GM12878 (cell line): ENCODE data around the gene PLA2G10. TPM values are rescaled to one million over a fixed set of nuclear protein-coding genes. Genes with fewer than 3 reads are reported as not detected.

Experiments
- ATAC-seq: fragments of 200-7000 bp; cut with Tn5 transposase; 3 replicates; pipeline ENCODE4 v1.9.1; 2020; ENCODE audit warnings: mild to moderate bottlenecking, moderate library complexity
- BruUV-seq: library from RNA; stranded (reverse); fragments of 400-500 nt; replicated peaks from 2 replicates; lab custom pipeline; 2021; lab: Mats Ljungman, UMichigan
- CTCF ChIA-PET: fragments of 300-600 bp; sonication (Branson Sonifier 250); formaldehyde crosslinking; extraction: SDS; loops from one replicate; lab custom pipeline; 2021; ENCODE audit warnings: inconsistent platforms; lab: Yijun Ruan, JAX
- POLR2A ChIA-PET: fragments of 350-600 bp; formaldehyde crosslinking; extraction: SDS; loops from one replicate; lab custom pipeline; 2021; ENCODE audit warnings: inconsistent platforms; lab: Charles Lee
- RAD21 ChIA-PET: fragments of 300-600 bp; sonication (Branson Sonifier 250); formaldehyde crosslinking; loops from one replicate; lab custom pipeline; 2023; ENCODE audit warnings: antibody characterized with exemption; ENCODE audit not compliant: unreplicated experiment; lab: Charles Lee
- SMC1A ChIA-PET: fragments of 300-600 bp; sonication (Branson Sonifier 250); formaldehyde crosslinking; loops from one replicate; lab custom pipeline; 2023; ENCODE audit not compliant: unreplicated experiment, uncharacterized antibody; lab: Charles Lee
- DNase-seq: peaks from one replicate; pipeline ENCODE4 v3.0.0-alpha.2; 2011; ENCODE audit warnings: low read depth, low spot score
- FAIRE-seq: peaks from 3 replicates; lab custom pipeline; 2011; peaks lifted over from hg19 to GRCh38; lab: Jason Lieb, UNC
- H2AFZ ChIP-seq: 2 replicates; pipeline ENCODE4 v1.6.0; 2011; ENCODE audit warnings: low read depth, low read length, control low read depth; ENCODE audit not compliant: control insufficient read depth
- H3K27ac ChIP-seq: 2 replicates; pipeline ENCODE4 v1.5.1; 2011; ENCODE audit warnings: control low read depth; ENCODE audit not compliant: control insufficient read depth, insufficient read depth
- H3K27me3 ChIP-seq, 2 experiments: replicated peaks in 1 of 2; 2 replicates each; pipeline versions ENCODE4 v1.6.0 to v1.6.1; 2011; ENCODE audit warnings: low read length in 1 of 2; ENCODE audit not compliant: control insufficient read depth in 2 of 2, insufficient read depth in 2 of 2
- H3K36me3 ChIP-seq, 2 experiments: 2 replicates each; pipeline ENCODE4 v1.5.1; 2011; ENCODE audit warnings: low read length in 1 of 2; ENCODE audit not compliant: control insufficient read depth in 2 of 2, insufficient read depth in 2 of 2
- H3K4me1 ChIP-seq: 2 replicates; pipeline ENCODE4 v1.6.1; 2011; ENCODE audit warnings: mild to moderate bottlenecking, low read length, moderate library complexity, mixed read lengths; ENCODE audit not compliant: control insufficient read depth, insufficient read depth
- H3K4me2 ChIP-seq: 2 replicates; pipeline ENCODE4 v1.6.0; 2011; ENCODE audit warnings: control low read depth; ENCODE audit not compliant: control insufficient read depth, insufficient read depth
- H3K4me3 ChIP-seq: fragments of 200-600 bp; sonication (generic); 2 replicates; pipeline ENCODE4 v1.5.1; 2016
- H3K79me2 ChIP-seq: 2 replicates; pipeline ENCODE4 v1.6.0; 2011; ENCODE audit warnings: low read length; ENCODE audit not compliant: control insufficient read depth, insufficient read depth
- H3K9ac ChIP-seq: 2 replicates; pipeline ENCODE4 v1.8.0; 2011; ENCODE audit warnings: low read length, control low read depth, mixed read lengths; ENCODE audit not compliant: control insufficient read depth, insufficient read depth
- H3K9me3 ChIP-seq: replicated peaks from 3 replicates; pipeline ENCODE4 v1.5.1; 2011; ENCODE audit warnings: mild to moderate bottlenecking, low read length; ENCODE audit not compliant: control insufficient read depth, insufficient read depth
- H4K20me1 ChIP-seq: 2 replicates; pipeline ENCODE4 v1.6.0; 2011; ENCODE audit not compliant: control insufficient read depth, insufficient read depth
- CBX3 ChIP-seq: fragments of 200-600 bp; sonication (generic); IDR thresholded peaks from 2 replicates; pipeline ENCODE4 v1.6.1; 2016; ENCODE audit warnings: low read depth, borderline replicate concordance
- CREB1 ChIP-seq: IDR thresholded peaks from 2 replicates; pipeline ENCODE4 v1.6.1; 2012; ENCODE audit warnings: low read depth, mild to moderate bottlenecking, inconsistent platforms
- FOS ChIP-seq: IDR thresholded peaks from 3 replicates; pipeline ENCODE4 v1.6.1; 2011; ENCODE audit warnings: borderline replicate concordance; ENCODE audit not compliant: insufficient read length; ENCODE audit errors: extremely low read depth
- IRF4 ChIP-seq: IDR thresholded peaks from 2 replicates; pipeline ENCODE4 v1.6.1; 2011; ENCODE audit warnings: low read depth, low read length
- JUND ChIP-seq: IDR thresholded peaks from 2 replicates; pipeline ENCODE4 v1.6.1; 2012; ENCODE audit warnings: low read depth, mild to moderate bottlenecking, low read length, improper control_type of control experiment, moderate library complexity
- POU2F2 ChIP-seq: IDR thresholded peaks from 3 replicates; pipeline ENCODE4 v1.6.1; 2011; ENCODE audit warnings: low read depth, mild to moderate bottlenecking, low read length, borderline replicate concordance
- SMAD5 ChIP-seq: IDR thresholded peaks from 2 replicates; pipeline ENCODE4 v1.6.1; 2016; ENCODE audit warnings: antibody characterized with exemption, low read depth
- WGBS: methylation state at CpG from one replicate; pipeline ENCODE4 v1.1.6; 2016; ENCODE audit warnings: low lambda C conversion rate; ENCODE audit not compliant: insufficient replicate concordance, insufficient coverage; ENCODE audit errors: missing lambda C conversion rate; 5-methylcytosine and 5-hydroxymethylcytosine counted together
- in situ Hi-C: fragments of 300-500 bp; cut with MboI; formaldehyde crosslinking; loops from 9 replicates; pipeline ENCODE4 v1.14.3; 2018; ENCODE audit warnings: mixed read lengths
- intact Hi-C: fragments of 100-400 bp; cut with micrococcal nuclease; formaldehyde crosslinking; loops from one replicate; pipeline ENCODE4 v1.14.2; 2022; ENCODE audit not compliant: unreplicated experiment
- polyA plus RNA-seq, 11 experiments: library from polyadenylated mRNA; depleted of rRNA in 4 of 11; unstranded in 6 of 11; stranded (reverse) in 5 of 11; fragments of >200 nt; fragmentation: Nextera tagmentation in 4 of 11; fragmentation: Illumina TruSeq in 1 of 11; extraction: Ambion mirVana in 4 of 11; extraction: Trizol in 1 of 11; gene quantifications; 1 replicate in 1 of 11; 2 replicates in 10 of 11; pipeline versions ENCODE4 v1.2.1 to v1.2.3, GENCODE V29; 2011 to 2016; ENCODE audit warnings: inconsistent platforms in 2 of 11, missing spikeins in 2 of 11, low read depth in 1 of 11
- total RNA-seq, 4 experiments: library from RNA; depleted of rRNA in 3 of 4; stranded (reverse); fragments of >200 nt in 3 of 4; fragmentation: Illumina TruSeq in 1 of 4; extraction: Trizol in 1 of 4; gene quantifications; 2 replicates each; pipeline versions ENCODE4 v1.2.1 to v1.2.3, GENCODE V29; 2013 to 2021
- TF ChIP-seq, protein P1 (sequence below): fragments of 450-650 bp; IDR thresholded peaks from 2 replicates; pipeline ENCODE4 v1.6.1; 2017; ENCODE audit warnings: low read depth, mild to moderate bottlenecking, moderate library complexity
- TF ChIP-seq, protein P2 (sequence below): fragments of 450-650 bp; formaldehyde crosslinking; IDR thresholded peaks from 2 replicates; pipeline ENCODE4 v1.5.0; 2022; ENCODE audit warnings: mild to moderate bottlenecking, missing genetic modification characterization
- TF ChIP-seq, protein P3 (sequence below): fragments of 450-650 bp; formaldehyde crosslinking; IDR thresholded peaks from 2 replicates; pipeline ENCODE4 v1.4.0; 2022; ENCODE audit warnings: mild to moderate bottlenecking, moderate library complexity
- TF ChIP-seq, protein P4 (sequence below): fragments of 450-650 bp; IDR thresholded peaks from 2 replicates; pipeline ENCODE4 v1.6.1; 2017; ENCODE audit warnings: mild to moderate bottlenecking

The PLA2G10 gene
- total and polyA plus RNA-seq, 10 of the 15 experiments (the other 5 are each of a cell fraction or from before 2014, with no cell fraction given) = not detected

DNA sequence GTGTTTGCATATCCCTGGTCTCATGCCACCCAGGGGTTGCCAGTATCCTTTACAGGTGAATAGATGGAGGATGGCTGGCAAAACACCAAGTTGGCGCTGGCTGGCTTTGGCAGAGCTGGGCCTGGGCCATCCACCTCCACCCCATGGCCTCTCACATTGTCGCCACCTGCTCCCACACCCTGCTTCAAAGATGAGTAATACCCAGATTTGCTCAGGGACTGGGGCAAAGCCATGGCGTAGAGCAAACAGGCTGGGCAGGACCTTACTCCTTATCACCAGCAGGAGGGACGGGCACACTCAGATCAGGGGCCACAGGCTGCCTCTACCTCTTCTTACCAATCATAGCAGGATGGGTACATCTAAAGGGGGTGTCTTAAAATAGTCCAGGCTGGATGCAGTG is 24.3 kb downstream of the PLA2G10 start (continued):
- TF ChIP-seq, protein P1, sequence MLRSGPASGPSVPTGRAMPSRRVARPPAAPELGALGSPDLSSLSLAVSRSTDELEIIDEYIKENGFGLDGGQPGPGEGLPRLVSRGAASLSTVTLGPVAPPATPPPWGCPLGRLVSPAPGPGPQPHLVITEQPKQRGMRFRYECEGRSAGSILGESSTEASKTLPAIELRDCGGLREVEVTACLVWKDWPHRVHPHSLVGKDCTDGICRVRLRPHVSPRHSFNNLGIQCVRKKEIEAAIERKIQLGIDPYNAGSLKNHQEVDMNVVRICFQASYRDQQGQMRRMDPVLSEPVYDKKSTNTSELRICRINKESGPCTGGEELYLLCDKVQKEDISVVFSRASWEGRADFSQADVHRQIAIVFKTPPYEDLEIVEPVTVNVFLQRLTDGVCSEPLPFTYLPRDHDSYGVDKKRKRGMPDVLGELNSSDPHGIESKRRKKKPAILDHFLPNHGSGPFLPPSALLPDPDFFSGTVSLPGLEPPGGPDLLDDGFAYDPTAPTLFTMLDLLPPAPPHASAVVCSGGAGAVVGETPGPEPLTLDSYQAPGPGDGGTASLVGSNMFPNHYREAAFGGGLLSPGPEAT = no peak
- TF ChIP-seq POU2F2 (no peak), CREB1 (no peak)

DNA sequence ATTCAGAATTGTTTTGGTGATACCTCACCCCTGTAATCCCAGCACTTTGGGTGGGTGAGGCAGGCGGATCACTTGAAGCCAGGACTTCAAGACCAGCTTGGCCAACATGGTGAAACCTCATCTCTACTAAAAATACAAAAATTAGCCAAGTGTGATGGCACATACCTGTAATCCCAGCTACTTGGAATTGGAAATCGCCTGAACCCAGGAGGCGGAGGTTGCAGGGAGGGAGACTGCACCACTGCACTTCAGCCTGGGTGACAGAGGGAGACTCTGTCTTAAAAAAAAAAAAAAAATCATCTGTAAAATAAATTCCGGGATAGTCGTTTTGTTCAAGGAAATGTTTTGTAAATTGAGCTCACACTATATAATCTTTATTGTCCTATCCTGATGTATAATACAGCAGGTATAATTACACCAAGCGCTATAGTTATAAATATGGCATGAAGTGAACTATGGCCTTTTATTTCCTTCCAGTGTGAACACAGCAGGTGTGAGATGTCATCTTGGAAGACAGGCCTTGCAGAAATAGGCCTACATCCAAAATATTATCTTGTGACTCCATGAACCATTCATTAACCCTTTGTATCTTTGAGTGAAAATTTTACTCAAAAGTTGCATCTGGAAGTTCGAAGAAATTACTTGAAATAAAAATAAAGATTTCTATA is 25.4 kb downstream of the PLA2G10 start:
- SMC1A ChIA-PET = no interaction called here
- Histone ChIP-seq H3K9ac (no peak overlapping the region), H3K36me3 (peaks cover 12 to 20% of the 10 kb centered on the region in 2 experiments), H4K20me1 (no peaks in the 10 kb centered on the region), H3K27ac (no peak overlapping the region), H2AFZ (no peak overlapping the region), H3K4me2 (no peak overlapping the region), H3K4me3 (no peak overlapping the region), H3K9me3 (no peaks in the 10 kb centered on the region), H3K27me3 (no peaks in the 10 kb centered on the region), H3K79me2 (no peaks in the 10 kb centered on the region), H3K4me1 (peaks cover 9% of the 10 kb centered on the region)
- POLR2A ChIA-PET = interaction anchor here (0.8 kb wide), 1 partner anchor 11 kb away, joined by 5 read pairs; no protein-coding TSS in a partner anchor
- RAD21 ChIA-PET = no interaction called here
- 95% methylated on average over 7 of the region's 7 CpGs for WGBS
- DNase-seq (no peak), FAIRE-seq (no peak), ATAC-seq (no peak)
- CTCF ChIA-PET = no interaction called here
- intact Hi-C loops (no loop called here), in situ Hi-C loops (no loop called here)
- no TSS peak for BruUV-seq
- TF ChIP-seq, protein P2, sequence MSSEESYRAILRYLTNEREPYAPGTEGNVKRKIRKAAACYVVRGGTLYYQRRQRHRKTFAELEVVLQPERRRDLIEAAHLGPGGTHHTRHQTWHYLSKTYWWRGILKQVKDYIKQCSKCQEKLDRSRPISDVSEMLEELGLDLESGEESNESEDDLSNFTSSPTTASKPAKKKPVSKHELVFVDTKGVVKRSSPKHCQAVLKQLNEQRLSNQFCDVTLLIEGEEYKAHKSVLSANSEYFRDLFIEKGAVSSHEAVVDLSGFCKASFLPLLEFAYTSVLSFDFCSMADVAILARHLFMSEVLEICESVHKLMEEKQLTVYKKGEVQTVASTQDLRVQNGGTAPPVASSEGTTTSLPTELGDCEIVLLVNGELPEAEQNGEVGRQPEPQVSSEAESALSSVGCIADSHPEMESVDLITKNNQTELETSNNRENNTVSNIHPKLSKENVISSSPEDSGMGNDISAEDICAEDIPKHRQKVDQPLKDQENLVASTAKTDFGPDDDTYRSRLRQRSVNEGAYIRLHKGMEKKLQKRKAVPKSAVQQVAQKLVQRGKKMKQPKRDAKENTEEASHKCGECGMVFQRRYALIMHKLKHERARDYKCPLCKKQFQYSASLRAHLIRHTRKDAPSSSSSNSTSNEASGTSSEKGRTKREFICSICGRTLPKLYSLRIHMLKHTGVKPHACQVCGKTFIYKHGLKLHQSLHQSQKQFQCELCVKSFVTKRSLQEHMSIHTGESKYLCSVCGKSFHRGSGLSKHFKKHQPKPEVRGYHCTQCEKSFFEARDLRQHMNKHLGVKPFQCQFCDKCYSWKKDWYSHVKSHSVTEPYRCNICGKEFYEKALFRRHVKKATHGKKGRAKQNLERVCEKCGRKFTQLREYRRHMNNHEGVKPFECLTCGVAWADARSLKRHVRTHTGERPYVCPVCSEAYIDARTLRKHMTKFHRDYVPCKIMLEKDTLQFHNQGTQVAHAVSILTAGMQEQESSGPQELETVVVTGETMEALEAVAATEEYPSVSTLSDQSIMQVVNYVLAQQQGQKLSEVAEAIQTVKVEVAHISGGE (CRISPR knock-in tag) = no peak
- TF ChIP-seq IRF4 (no peak), CBX3 (no peak), SMAD5 (no peak), JUND (no peak), FOS (no peak)
- TF ChIP-seq, protein P3, sequence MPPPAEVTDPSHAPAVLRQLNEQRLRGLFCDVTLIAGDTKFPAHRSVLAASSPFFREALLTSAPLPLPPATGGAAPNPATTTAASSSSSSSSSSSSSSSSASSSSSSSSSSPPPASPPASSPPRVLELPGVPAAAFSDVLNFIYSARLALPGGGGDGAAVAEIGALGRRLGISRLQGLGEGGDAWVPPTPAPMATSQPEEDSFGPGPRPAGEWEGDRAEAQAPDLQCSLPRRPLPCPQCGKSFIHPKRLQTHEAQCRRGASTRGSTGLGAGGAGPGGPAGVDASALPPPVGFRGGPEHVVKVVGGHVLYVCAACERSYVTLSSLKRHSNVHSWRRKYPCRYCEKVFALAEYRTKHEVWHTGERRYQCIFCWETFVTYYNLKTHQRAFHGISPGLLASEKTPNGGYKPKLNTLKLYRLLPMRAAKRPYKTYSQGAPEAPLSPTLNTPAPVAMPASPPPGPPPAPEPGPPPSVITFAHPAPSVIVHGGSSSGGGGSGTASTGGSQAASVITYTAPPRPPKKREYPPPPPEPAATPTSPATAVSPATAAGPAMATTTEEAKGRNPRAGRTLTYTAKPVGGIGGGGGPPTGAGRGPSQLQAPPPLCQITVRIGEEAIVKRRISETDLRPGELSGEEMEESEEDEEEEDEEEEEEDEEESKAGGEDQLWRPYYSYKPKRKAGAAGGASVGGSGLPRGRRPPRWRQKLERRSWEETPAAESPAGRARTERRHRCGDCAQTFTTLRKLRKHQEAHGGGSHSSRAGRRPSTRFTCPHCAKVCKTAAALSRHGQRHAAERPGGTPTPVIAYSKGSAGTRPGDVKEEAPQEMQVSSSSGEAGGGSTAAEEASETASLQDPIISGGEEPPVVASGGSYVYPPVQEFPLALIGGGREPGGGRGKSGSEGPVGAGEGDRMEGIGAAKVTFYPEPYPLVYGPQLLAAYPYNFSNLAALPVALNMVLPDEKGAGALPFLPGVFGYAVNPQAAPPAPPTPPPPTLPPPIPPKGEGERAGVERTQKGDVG (CRISPR knock-in tag) = no peak
- TF ChIP-seq, protein P4, sequence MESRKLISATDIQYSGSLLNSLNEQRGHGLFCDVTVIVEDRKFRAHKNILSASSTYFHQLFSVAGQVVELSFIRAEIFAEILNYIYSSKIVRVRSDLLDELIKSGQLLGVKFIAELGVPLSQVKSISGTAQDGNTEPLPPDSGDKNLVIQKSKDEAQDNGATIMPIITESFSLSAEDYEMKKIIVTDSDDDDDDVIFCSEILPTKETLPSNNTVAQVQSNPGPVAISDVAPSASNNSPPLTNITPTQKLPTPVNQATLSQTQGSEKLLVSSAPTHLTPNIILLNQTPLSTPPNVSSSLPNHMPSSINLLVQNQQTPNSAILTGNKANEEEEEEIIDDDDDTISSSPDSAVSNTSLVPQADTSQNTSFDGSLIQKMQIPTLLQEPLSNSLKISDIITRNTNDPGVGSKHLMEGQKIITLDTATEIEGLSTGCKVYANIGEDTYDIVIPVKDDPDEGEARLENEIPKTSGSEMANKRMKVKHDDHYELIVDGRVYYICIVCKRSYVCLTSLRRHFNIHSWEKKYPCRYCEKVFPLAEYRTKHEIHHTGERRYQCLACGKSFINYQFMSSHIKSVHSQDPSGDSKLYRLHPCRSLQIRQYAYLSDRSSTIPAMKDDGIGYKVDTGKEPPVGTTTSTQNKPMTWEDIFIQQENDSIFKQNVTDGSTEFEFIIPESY = no peak
